Neural progenitor cell (in vitro differentiated cells): Measurements from ENCODE around the gene HECTD2. TPM values are rescaled to one million over a fixed set of nuclear protein-coding genes. Genes with fewer than 3 reads are reported as not detected.
"Not testable (repeated sequence)": the region's sequence is repeated elsewhere in the genome, so short reads cannot be mapped to it uniquely, and the experiment has no call there.

Experiments
- DNase-seq: peaks from one replicate; pipeline ENCODE4 v3.0.0-alpha.2; 2016; ENCODE audit warnings: low spot score
- H2AFZ ChIP-seq: fragments of 200-600 bp; sonication (generic); replicated peaks from 2 replicates; pipeline ENCODE4 v1.6.1; 2016; ENCODE audit warnings: antibody characterized with exemption
- H3F3A ChIP-seq: fragments of 200-600 bp; sonication (generic); 2 replicates; pipeline ENCODE4 v1.6.1; 2016; ENCODE audit warnings: antibody characterized with exemption, low read depth
- H3K27ac ChIP-seq: fragments of 200-600 bp; sonication (generic); 2 replicates; pipeline ENCODE4 v1.5.1; 2016; ENCODE audit warnings: mild to moderate bottlenecking
- H3K27me3 ChIP-seq: fragments of 200-600 bp; sonication (generic); 2 replicates; pipeline ENCODE4 v1.6.1; 2016; ENCODE audit warnings: mild to moderate bottlenecking, moderate library complexity
- H3K36me3 ChIP-seq: fragments of 200-600 bp; sonication (generic); 2 replicates; pipeline ENCODE4 v1.5.1; 2016
- H3K4me1 ChIP-seq: fragments of 200-600 bp; sonication (generic); 2 replicates; pipeline ENCODE4 v1.6.1; 2016; ENCODE audit warnings: mixed run types
- H3K4me2 ChIP-seq: fragments of 200-600 bp; sonication (generic); 2 replicates; pipeline ENCODE4 v1.6.1; 2016
- H3K4me3 ChIP-seq: fragments of 200-600 bp; sonication (generic); 2 replicates; pipeline ENCODE4 v1.5.1; 2016
- H3K79me2 ChIP-seq: fragments of 200-600 bp; sonication (generic); 2 replicates; pipeline ENCODE4 v1.6.1; 2016; ENCODE audit warnings: low read depth
- H3K9ac ChIP-seq: fragments of 200-600 bp; sonication (generic); 2 replicates; pipeline ENCODE4 v1.6.1; 2016
- H3K9me3 ChIP-seq: fragments of 200-600 bp; sonication (generic); 2 replicates; pipeline ENCODE4 v1.5.1; 2016; ENCODE audit warnings: low read depth
- H4K20me1 ChIP-seq: fragments of 200-600 bp; sonication (generic); 2 replicates; pipeline ENCODE4 v1.6.1; 2016; ENCODE audit warnings: low read depth
- H3K27ac Mint-ChIP-seq: 3 replicates; pipeline ENCODE4 v1.8.0; 2021; ENCODE audit warnings: mixed read lengths
- H3K27me3 Mint-ChIP-seq: 2 replicates; pipeline ENCODE4 v1.8.0; 2022; ENCODE audit warnings: low read depth, mild to moderate bottlenecking, inconsistent platforms, moderate library complexity, mixed read lengths; ENCODE audit not compliant: insufficient read depth
- H3K36me3 Mint-ChIP-seq: 3 replicates; pipeline ENCODE4 v1.8.0; 2021; ENCODE audit warnings: mixed read lengths
- H3K4me1 Mint-ChIP-seq: 3 replicates; pipeline ENCODE4 v1.8.0; 2021; ENCODE audit warnings: mixed read lengths
- H3K4me3 Mint-ChIP-seq: 3 replicates; pipeline ENCODE4 v1.8.0; 2021; ENCODE audit warnings: mild to moderate bottlenecking, moderate library complexity, mixed read lengths
- H3K9me3 Mint-ChIP-seq: 3 replicates; pipeline ENCODE4 v1.8.0; 2020; ENCODE audit warnings: mixed read lengths
- CTCF ChIP-seq: fragments of 200-600 bp; sonication (generic); IDR thresholded peaks from 2 replicates; pipeline ENCODE4 v1.5.1; 2017; ENCODE audit warnings: antibody characterized with exemption, mild to moderate bottlenecking
- EZH2 ChIP-seq: fragments of 200-600 bp; sonication (generic); IDR thresholded peaks from 2 replicates; pipeline ENCODE4 v1.6.1; 2017; ENCODE audit warnings: antibody characterized with exemption, mild to moderate bottlenecking, moderate library complexity
- EZH2phosphoT487 ChIP-seq: fragments of 200-600 bp; sonication (generic); IDR thresholded peaks from 2 replicates; pipeline ENCODE4 v1.6.1; 2017; ENCODE audit warnings: antibody characterized with exemption
- total RNA-seq: library from RNA; depleted of rRNA; stranded (reverse); fragments of >200 nt; gene quantifications from 2 replicates; pipeline ENCODE4 v1.2.3, GENCODE V29; 2015; ENCODE audit warnings: low replicate concordance

The HECTD2 gene, protein sequence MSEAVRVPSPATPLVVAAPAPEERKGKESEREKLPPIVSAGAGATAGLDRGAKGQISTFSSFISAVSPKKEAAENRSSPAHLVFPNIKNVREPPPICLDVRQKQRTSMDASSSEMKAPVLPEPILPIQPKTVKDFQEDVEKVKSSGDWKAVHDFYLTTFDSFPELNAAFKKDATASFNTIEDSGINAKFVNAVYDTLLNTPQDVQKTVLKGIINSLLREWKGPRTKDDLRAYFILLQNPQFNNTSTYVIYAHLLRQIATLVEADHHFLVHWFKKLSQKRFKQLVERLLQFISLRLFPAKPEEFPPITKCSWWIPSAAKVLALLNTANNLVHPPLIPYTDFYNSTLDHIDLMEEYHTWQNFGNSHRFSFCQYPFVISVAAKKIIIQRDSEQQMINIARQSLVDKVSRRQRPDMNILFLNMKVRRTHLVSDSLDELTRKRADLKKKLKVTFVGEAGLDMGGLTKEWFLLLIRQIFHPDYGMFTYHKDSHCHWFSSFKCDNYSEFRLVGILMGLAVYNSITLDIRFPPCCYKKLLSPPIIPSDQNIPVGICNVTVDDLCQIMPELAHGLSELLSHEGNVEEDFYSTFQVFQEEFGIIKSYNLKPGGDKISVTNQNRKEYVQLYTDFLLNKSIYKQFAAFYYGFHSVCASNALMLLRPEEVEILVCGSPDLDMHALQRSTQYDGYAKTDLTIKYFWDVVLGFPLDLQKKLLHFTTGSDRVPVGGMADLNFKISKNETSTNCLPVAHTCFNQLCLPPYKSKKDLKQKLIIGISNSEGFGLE
- total RNA-seq, result 49.2 and 51.5 TPM in 2 replicates

- peak; percentile 91 for DNase-seq
- H3K9ac ChIP-seq, result peak within 1 kb of the TSS; percentile 74
These were observed at the start of gene HECTD2 for GRCh38 chr10:91409869-91410637. Gene HECTD2, plus strand, starts transcription at chr10:91410344. Its CDS starts 95 bp downstream, at chr10:91410439.

GRCh38 chr10:91360461-91360860 lies 49.7 kb upstream of the HECTD2 start:
- H3K36me3 Mint-ChIP-seq, result no peaks in the 10 kb centered on the region
- no peaks in the 10 kb centered on the region for H3K36me3 ChIP-seq
- H3K9ac ChIP-seq, result no peak overlapping the region
- no peak overlapping the region for H3K4me2 ChIP-seq
- H3K4me3 ChIP-seq, result no peak overlapping the region
- H3K79me2 ChIP-seq, result no peaks in the 10 kb centered on the region
- peaks cover 12% of the 10 kb centered on the region for H3K4me1 Mint-ChIP-seq
- no peak for DNase-seq
- H3K27ac ChIP-seq, result no peak overlapping the region
- H3K4me3 Mint-ChIP-seq, result no peak overlapping the region
- peaks cover under 1% of the 10 kb centered on the region for H3K27me3 Mint-ChIP-seq
- no peaks in the 10 kb centered on the region for H3K27me3 ChIP-seq
- TF ChIP-seq EZH2, result no peak
- no peak for TF ChIP-seq CTCF
- TF ChIP-seq EZH2phosphoT487, result no peak
- H4K20me1 ChIP-seq, result no peaks in the 10 kb centered on the region
- H3K9me3 ChIP-seq, result no peaks in the 10 kb centered on the region
- peaks cover 7% of the 10 kb centered on the region for H3K4me1 ChIP-seq
- no peak overlapping the region for H2AFZ ChIP-seq
- H3K27ac Mint-ChIP-seq, result no peak overlapping the region
- no peaks in the 10 kb centered on the region for H3F3A ChIP-seq
- H3K9me3 Mint-ChIP-seq, result peaks cover 10% of the 10 kb centered on the region

More at GRCh38 chr10:91409869-91410637, at the start of gene HECTD2:
- Histone ChIP-seq H3K27me3 (no peaks in the 10 kb centered on the region), H3F3A (peaks cover 47% of the 10 kb centered on the region), H3K4me3 (peak within 1 kb of the TSS; percentile 62), H3K27ac (peak within 1 kb of the TSS; percentile 96), H2AFZ (peak within 1 kb of the TSS; percentile 61), H4K20me1 (peaks cover 26% of the 10 kb centered on the region), H3K36me3 (no peaks in the 10 kb centered on the region), H3K79me2 (peaks cover 55% of the 10 kb centered on the region), H3K9me3 (no peaks in the 10 kb centered on the region), H3K4me1 (peaks cover 57% of the 10 kb centered on the region), H3K4me2 (peak within 1 kb of the TSS; percentile 95)
- Mint-ChIP-seq H3K4me1 (peaks cover 36% of the 10 kb centered on the region), H3K27ac (peak within 1 kb of the TSS; percentile 94), H3K27me3 (peaks cover 2% of the 10 kb centered on the region), H3K4me3 (peak within 1 kb of the TSS; percentile 92), H3K36me3 (no peaks in the 10 kb centered on the region), H3K9me3 (peaks cover 2% of the 10 kb centered on the region)
- TF ChIP-seq EZH2phosphoT487 (no peak), EZH2 (peak; percentile 6), CTCF (peak; percentile 38)

DNA sequence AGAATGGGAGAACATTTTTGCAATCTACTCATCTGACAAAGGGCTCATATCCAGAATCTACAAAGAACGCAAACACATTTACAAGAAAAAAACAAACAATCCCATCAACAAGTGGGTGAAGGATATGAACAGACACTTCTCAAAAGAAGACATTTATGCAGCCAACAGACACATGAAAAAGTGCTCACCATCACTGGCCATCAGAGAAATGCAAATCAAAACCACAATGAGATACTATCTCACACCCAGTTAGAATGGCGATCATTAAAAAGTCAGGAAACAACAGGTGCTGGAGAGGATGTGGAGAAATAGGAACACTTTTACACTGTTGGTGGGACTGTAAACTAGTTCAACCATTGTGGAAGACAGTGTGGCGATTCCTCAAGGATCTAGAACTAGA lies 44.6 kb upstream of the HECTD2 start:
- H3K4me3 Mint-ChIP-seq, H3K79me2 ChIP-seq, H3F3A ChIP-seq, H3K36me3 ChIP-seq, H4K20me1 ChIP-seq, H2AFZ ChIP-seq, H3K27me3 ChIP-seq, H3K4me1 ChIP-seq, DNase-seq, H3K4me3 ChIP-seq, H3K4me2 ChIP-seq, H3K9me3 ChIP-seq, H3K9ac ChIP-seq, H3K4me1 Mint-ChIP-seq, H3K36me3 Mint-ChIP-seq, H3K27ac Mint-ChIP-seq, H3K27me3 Mint-ChIP-seq, H3K27ac ChIP-seq: not testable (repeated sequence)
- peaks cover 13% of the 10 kb centered on the region for H3K9me3 Mint-ChIP-seq
